ENCODE data around the gene GALNT10. TPM values are rescaled to one million over a fixed set of nuclear protein-coding genes. Genes with fewer than 3 reads are reported as not detected.

Gene GALNT10
- total and polyA plus RNA-seq, 2 experiments from 2014 or later = 43.0 to 45.9 TPM

DNA sequence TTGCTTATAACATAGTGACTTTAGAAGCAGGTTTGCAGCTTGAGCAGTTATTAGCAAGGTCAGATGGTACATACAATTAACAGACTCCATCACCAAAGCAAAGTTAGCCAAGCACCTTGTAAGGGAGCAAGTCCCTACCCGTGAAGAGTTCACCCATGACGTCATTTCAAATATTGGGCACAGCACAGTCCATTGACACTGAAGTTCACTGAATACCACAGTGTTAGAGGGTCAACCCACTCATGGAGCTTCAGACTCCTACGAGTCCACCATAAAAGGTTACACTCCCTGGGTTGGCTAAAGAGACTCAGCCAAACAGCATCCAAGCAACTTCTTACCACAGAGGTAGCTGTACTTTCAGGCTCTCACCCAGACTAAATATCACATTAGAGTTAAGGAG lies 77.5 kb downstream of the GALNT10 start:
- H2AFZ ChIP-seq = no peak overlapping the region

DNA sequence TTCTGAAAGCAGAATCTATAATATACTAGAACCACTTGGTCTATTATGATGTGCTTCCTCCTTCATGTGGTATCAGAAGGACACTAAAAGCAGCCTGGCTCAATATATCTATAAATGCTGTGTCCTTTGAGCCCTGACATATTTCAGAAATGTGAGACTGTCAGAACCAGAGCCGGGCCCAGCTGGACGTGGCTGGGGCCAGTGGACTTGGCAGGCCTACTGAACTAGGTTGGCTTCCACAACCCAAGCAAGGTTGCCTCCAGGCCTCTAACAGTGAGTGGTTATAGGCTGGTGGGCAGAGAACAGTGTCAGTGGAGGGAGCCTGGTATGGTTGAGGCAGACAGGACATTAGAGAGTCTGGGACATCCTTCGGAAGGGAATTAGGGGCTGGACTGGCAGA lies 78.9 kb downstream of the GALNT10 start:
- H3K9me2 ChIP-seq (replicated peaks; ENCODE audit: insufficient read depth) = no peaks in the 10 kb centered on the region
- no peak overlapping the region for H3K27ac ChIP-seq
- DNase-seq (ENCODE audit: low spot score) = no peak
- H3K79me2 ChIP-seq = no peaks in the 10 kb centered on the region
- no peak overlapping the region for H2AFZ ChIP-seq
- H3K4me3 ChIP-seq = no peak overlapping the region
- peaks cover 24% of the 10 kb centered on the region for H3K4me1 ChIP-seq (ENCODE audit: insufficient read depth)
- H3K9me3 ChIP-seq (ENCODE audit: low read depth) = no peaks in the 10 kb centered on the region
- TF ChIP-seq, protein P1, sequence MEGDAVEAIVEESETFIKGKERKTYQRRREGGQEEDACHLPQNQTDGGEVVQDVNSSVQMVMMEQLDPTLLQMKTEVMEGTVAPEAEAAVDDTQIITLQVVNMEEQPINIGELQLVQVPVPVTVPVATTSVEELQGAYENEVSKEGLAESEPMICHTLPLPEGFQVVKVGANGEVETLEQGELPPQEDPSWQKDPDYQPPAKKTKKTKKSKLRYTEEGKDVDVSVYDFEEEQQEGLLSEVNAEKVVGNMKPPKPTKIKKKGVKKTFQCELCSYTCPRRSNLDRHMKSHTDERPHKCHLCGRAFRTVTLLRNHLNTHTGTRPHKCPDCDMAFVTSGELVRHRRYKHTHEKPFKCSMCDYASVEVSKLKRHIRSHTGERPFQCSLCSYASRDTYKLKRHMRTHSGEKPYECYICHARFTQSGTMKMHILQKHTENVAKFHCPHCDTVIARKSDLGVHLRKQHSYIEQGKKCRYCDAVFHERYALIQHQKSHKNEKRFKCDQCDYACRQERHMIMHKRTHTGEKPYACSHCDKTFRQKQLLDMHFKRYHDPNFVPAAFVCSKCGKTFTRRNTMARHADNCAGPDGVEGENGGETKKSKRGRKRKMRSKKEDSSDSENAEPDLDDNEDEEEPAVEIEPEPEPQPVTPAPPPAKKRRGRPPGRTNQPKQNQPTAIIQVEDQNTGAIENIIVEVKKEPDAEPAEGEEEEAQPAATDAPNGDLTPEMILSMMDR (IDR thresholded peaks at IDR 0.05; ENCODE audit: poor library complexity) = no peak
- no peak for TF ChIP-seq EZH2phosphoT487 (IDR thresholded peaks at IDR 0.05; ENCODE audit: low read depth, severe bottlenecking, unreplicated experiment)
- TF ChIP-seq EZH2 (IDR thresholded peaks at IDR 0.05; ENCODE audit: borderline replicate concordance) = no peak
- no peaks in the 10 kb centered on the region for H4K20me1 ChIP-seq (ENCODE audit: insufficient read depth, poor library complexity, severe bottlenecking)
- 95% methylated on average over 3 of the region's 3 CpGs for whole genome bisulfite sequencing (ENCODE audit: low lambda C conversion rate, missing lambda C conversion rate)
- no peaks in the 10 kb centered on the region for H3K36me3 ChIP-seq (replicated peaks; ENCODE audit: insufficient read depth, low read depth)
- no peaks in the 10 kb centered on the region for H3K27me3 ChIP-seq
- H3K4me2 ChIP-seq = no peak overlapping the region

More for the DNA sequence above, 77.5 kb downstream of the GALNT10 start:
- Histone ChIP-seq H3K79me2 (no peaks in the 10 kb centered on the region), H3K4me1 (ENCODE audit: insufficient read depth) (peaks cover 13% of the 10 kb centered on the region), H3K4me3 (no peak overlapping the region), H3K4me2 (no peak overlapping the region), H3K9me3 (ENCODE audit: low read depth) (no peaks in the 10 kb centered on the region), H3K27me3 (no peaks in the 10 kb centered on the region), H4K20me1 (ENCODE audit: insufficient read depth, poor library complexity, severe bottlenecking) (no peaks in the 10 kb centered on the region), H3K36me3 (replicated peaks; ENCODE audit: insufficient read depth, low read depth) (no peaks in the 10 kb centered on the region), H3K27ac (no peak overlapping the region), H3K9me2 (replicated peaks; ENCODE audit: insufficient read depth) (no peaks in the 10 kb centered on the region)
- no peak for DNase-seq (ENCODE audit: low spot score)
- WGBS (ENCODE audit: low lambda C conversion rate, missing lambda C conversion rate) = 76% methylated on average over 3 of the region's 3 CpGs
- TF ChIP-seq EZH2 (IDR thresholded peaks at IDR 0.05; ENCODE audit: borderline replicate concordance) = no peak
- no peak for TF ChIP-seq EZH2phosphoT487 (IDR thresholded peaks at IDR 0.05; ENCODE audit: low read depth, severe bottlenecking, unreplicated experiment)
- TF ChIP-seq, protein P1 (IDR thresholded peaks at IDR 0.05; ENCODE audit: poor library complexity) = no peak

DNA sequence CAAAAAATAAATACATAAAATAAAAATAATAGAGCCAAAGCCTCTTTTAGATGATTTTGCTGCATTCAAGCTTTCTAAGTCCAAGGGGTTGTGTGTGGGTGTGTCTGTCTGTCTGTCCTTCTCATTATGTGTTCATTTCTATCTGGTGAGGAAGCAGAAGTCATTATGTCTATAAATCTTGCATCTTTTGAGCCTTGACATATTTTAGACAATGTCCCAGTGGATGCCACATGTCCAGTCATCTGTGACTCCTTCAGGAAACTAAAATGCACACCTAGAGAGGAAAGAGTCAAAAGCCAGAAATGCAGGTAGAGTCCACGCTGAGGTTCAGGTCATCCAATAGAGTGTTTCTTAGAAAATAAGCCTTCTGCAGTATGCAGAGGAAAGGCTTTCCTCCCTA lies 80.9 kb downstream of the GALNT10 start:
- no peaks in the 10 kb centered on the region for H3K27me3 ChIP-seq
- TF ChIP-seq, protein P1 (IDR thresholded peaks at IDR 0.05; ENCODE audit: poor library complexity) = no peak
- TF ChIP-seq EZH2 (IDR thresholded peaks at IDR 0.05; ENCODE audit: borderline replicate concordance) = no peak
- no peak for DNase-seq (ENCODE audit: low spot score)
- no peaks in the 10 kb centered on the region for H3K9me2 ChIP-seq (replicated peaks; ENCODE audit: insufficient read depth)
- no peak overlapping the region for H2AFZ ChIP-seq
- H4K20me1 ChIP-seq (ENCODE audit: insufficient read depth, poor library complexity, severe bottlenecking) = no peaks in the 10 kb centered on the region
- H3K9me3 ChIP-seq (ENCODE audit: low read depth) = no peaks in the 10 kb centered on the region
- H3K27ac ChIP-seq = no peak overlapping the region
- H3K36me3 ChIP-seq (replicated peaks; ENCODE audit: insufficient read depth, low read depth) = no peaks in the 10 kb centered on the region
- H3K4me3 ChIP-seq = no peak overlapping the region
- peaks cover 37% of the 10 kb centered on the region for H3K4me1 ChIP-seq (ENCODE audit: insufficient read depth)
- H3K79me2 ChIP-seq = no peaks in the 10 kb centered on the region
- WGBS (ENCODE audit: low lambda C conversion rate, missing lambda C conversion rate) = 83% methylated on average over 1 of the region's 1 CpG
- H3K4me2 ChIP-seq = no peak overlapping the region
